ENCODE data around the gene HOPX.
"Not testable (repeated sequence)": the region's sequence is repeated elsewhere in the genome, so short reads cannot be mapped to it uniquely, and the experiment has no call there.

Gene HOPX

GRCh38 chr4:56671373-56671772, 9.7 kb downstream of the HOPX start:
- Histone ChIP-seq H3K9me3 (ENCODE audit: control insufficient read depth in 2 of 2, low read length in 2 of 2) (no peaks in the 10 kb centered on the region), H3K4me3 (ENCODE audit: low read length in 2 of 2) (no peak overlapping the region), H3K27ac (ENCODE audit: low read length) (no peak overlapping the region), H3K27me3 (ENCODE audit: control insufficient read depth in 1 of 2, insufficient read depth in 2 of 2, low read length in 2 of 2) (peaks cover 0 to 3% of the 10 kb centered on the region in 2 donors), H3K9ac (ENCODE audit: low read length in 2 of 2) (no peak overlapping the region), H3K4me1 (ENCODE audit: control insufficient read depth, insufficient read depth, low read length) (no peaks in the 10 kb centered on the region), H3K36me3 (ENCODE audit: control insufficient read depth in 2 of 2, insufficient read depth in 2 of 2, low read length in 2 of 2) (no peaks in the 10 kb centered on the region)

DNA sequence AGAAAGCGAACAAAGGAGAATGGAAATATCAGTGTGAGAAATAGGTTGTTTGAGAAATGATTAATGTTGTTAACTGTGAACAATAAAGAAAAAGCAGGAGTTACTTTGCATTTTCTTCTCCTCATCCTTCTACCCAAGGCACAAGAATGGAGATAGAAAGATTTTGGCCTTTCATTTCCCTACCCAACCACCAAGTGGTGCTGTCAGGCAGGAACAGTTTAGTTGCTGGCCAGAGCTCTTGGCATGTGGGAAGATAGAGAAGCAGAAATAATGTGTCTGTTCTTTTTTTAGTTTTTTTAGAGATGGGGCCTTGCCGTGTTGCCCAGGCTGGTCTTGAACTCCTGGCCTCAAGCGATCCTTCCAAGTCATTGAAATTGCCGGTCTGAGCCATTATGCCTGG, 12.8 kb downstream of the HOPX start:
- no peaks in the 10 kb centered on the region for H3K9me3 ChIP-seq (ENCODE audit: control insufficient read depth in 2 of 2, low read length in 2 of 2)
- no peak overlapping the region for H3K27ac ChIP-seq (ENCODE audit: low read length)
- H3K36me3 ChIP-seq (ENCODE audit: control insufficient read depth in 2 of 2, insufficient read depth in 2 of 2, low read length in 2 of 2), result no peaks in the 10 kb centered on the region
- no peaks in the 10 kb centered on the region for H3K4me1 ChIP-seq (ENCODE audit: control insufficient read depth, insufficient read depth, low read length)
- H3K27me3 ChIP-seq (ENCODE audit: control insufficient read depth in 1 of 2, insufficient read depth in 2 of 2, low read length in 2 of 2), result no peaks in the 10 kb centered on the region
- H3K9ac ChIP-seq (ENCODE audit: low read length in 2 of 2), result no peak overlapping the region
- H3K4me3 ChIP-seq (ENCODE audit: low read length in 2 of 2), result no peak overlapping the region

DNA sequence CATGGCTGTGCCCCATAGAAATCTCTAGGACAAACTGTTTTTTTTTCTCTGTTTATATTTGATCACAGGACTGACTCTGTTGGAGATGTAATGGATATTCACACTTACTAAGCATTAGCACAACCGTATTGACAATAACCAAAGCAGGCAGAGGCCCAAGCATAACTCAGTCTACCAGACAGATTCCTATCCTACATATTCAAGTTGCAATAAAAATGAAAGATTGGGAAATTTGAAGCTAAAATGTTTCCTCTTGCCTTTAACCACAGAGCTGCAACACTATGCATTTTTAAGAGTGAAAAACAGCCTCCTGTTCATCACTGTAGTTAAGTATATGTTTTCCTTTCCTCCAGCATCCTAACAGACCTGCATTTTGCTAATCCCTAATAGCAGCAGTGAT, 13.7 kb downstream of the HOPX start:
- H3K27me3 ChIP-seq (ENCODE audit: control insufficient read depth in 1 of 2, insufficient read depth in 2 of 2, low read length in 2 of 2); H3K9ac ChIP-seq (ENCODE audit: low read length in 2 of 2); H3K4me1 ChIP-seq (ENCODE audit: control insufficient read depth, insufficient read depth, low read length); H3K4me3 ChIP-seq (ENCODE audit: low read length in 2 of 2); H3K27ac ChIP-seq (ENCODE audit: low read length); H3K9me3 ChIP-seq (ENCODE audit: control insufficient read depth in 2 of 2, low read length in 2 of 2); H3K36me3 ChIP-seq (ENCODE audit: control insufficient read depth in 2 of 2, insufficient read depth in 2 of 2, low read length in 2 of 2): not testable (repeated sequence)

- Histone ChIP-seq H3K36me3 (ENCODE audit: control insufficient read depth in 2 of 2, insufficient read depth in 2 of 2, low read length in 2 of 2) (no peaks in the 10 kb centered on the region), H3K9me3 (ENCODE audit: control insufficient read depth in 2 of 2, low read length in 2 of 2) (no peaks in the 10 kb centered on the region), H3K4me1 (ENCODE audit: control insufficient read depth, insufficient read depth, low read length) (no peaks in the 10 kb centered on the region), H3K4me3 (ENCODE audit: low read length in 2 of 2) (no peak overlapping the region), H3K27ac (ENCODE audit: low read length) (no peak overlapping the region), H3K27me3 (ENCODE audit: control insufficient read depth in 1 of 2, insufficient read depth in 2 of 2, low read length in 2 of 2) (no peaks in the 10 kb centered on the region), H3K9ac (ENCODE audit: low read length in 2 of 2) (no peak overlapping the region)
Observed at GRCh38 chr4:56666279-56666678, 14.8 kb downstream of the HOPX start.

GRCh38 chr4:56665781-56666180, 15.3 kb downstream of the HOPX start:
- no peaks in the 10 kb centered on the region for H3K36me3 ChIP-seq (ENCODE audit: control insufficient read depth in 2 of 2, insufficient read depth in 2 of 2, low read length in 2 of 2)
- no peak overlapping the region for H3K27ac ChIP-seq (ENCODE audit: low read length)
- H3K9me3 ChIP-seq (ENCODE audit: control insufficient read depth in 2 of 2, low read length in 2 of 2), result no peaks in the 10 kb centered on the region
- no peaks in the 10 kb centered on the region for H3K27me3 ChIP-seq (ENCODE audit: control insufficient read depth in 1 of 2, insufficient read depth in 2 of 2, low read length in 2 of 2)
- no peaks in the 10 kb centered on the region for H3K4me1 ChIP-seq (ENCODE audit: control insufficient read depth, insufficient read depth, low read length)
- H3K4me3 ChIP-seq (ENCODE audit: low read length in 2 of 2), result no peak overlapping the region
- no peak overlapping the region for H3K9ac ChIP-seq (ENCODE audit: low read length in 2 of 2)

DNA sequence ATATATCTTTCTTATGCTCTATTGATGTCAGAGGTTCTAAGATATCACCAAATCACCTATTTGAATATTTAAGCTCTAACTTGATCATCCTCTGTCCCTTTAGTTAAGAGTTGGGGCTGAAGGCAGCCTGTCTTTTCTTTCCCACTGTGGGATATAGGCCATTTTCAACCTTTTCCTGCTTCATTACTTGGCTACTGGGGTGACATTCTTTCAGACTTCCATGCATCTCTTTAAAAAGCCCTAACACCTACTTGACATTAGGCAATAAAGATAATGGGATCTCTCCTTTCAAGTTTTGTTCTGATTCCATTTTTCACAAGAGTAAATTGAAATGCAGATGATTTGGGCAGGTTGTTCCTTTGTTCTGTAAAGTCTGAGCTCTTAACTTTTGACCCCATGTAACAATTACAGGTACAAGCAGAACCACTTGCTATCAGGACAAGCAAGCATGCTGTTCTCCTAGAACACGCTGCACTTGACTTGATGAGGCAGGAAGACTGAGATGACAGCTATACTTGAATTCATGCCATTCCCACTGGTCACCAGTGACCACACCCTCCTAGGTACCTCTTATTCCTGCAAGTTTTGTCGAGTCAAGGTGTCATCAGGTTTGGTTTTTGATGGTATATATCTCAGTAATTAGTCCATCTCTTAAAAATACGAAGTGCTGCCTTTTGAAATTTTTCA, 18.2 kb downstream of the HOPX start:
- H3K36me3 ChIP-seq (ENCODE audit: control insufficient read depth in 2 of 2, insufficient read depth in 2 of 2, low read length in 2 of 2), result no peaks in the 10 kb centered on the region
- no peak overlapping the region for H3K4me3 ChIP-seq (ENCODE audit: low read length in 2 of 2)
- no peak overlapping the region for H3K9ac ChIP-seq (ENCODE audit: low read length in 2 of 2)
- H3K27ac ChIP-seq (ENCODE audit: low read length), result no peak overlapping the region
- H3K4me1 ChIP-seq (ENCODE audit: control insufficient read depth, insufficient read depth, low read length), result no peaks in the 10 kb centered on the region
- no peaks in the 10 kb centered on the region for H3K9me3 ChIP-seq (ENCODE audit: control insufficient read depth in 2 of 2, low read length in 2 of 2)
- no peaks in the 10 kb centered on the region for H3K27me3 ChIP-seq (ENCODE audit: control insufficient read depth in 1 of 2, insufficient read depth in 2 of 2, low read length in 2 of 2)

DNA sequence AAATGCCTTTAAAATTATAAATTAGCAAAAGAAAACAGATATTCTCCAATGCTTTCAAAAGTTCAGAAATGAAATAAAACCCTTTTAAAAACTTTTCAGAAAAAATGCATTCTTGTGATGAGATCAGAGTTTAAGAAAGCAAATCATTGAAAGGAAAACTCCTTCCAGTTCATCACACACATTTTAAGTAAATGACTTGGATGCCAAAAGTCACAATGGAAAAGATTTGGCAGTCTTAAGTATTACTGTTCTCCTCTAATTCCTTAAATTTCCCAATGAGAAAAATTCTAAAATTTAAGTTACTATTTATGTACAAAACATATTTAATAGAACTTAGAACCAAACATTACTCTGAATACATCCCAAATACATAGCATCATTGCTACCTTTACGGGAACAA, 21.1 kb downstream of the HOPX start:
- no peak overlapping the region for H3K9ac ChIP-seq (ENCODE audit: low read length in 2 of 2)
- H3K27me3 ChIP-seq (ENCODE audit: control insufficient read depth in 1 of 2, insufficient read depth in 2 of 2, low read length in 2 of 2), result peaks cover 0 to 4% of the 10 kb centered on the region in 2 donors
- no peak overlapping the region for H3K4me3 ChIP-seq (ENCODE audit: low read length in 2 of 2)
- H3K36me3 ChIP-seq (ENCODE audit: control insufficient read depth in 2 of 2, insufficient read depth in 2 of 2, low read length in 2 of 2), result no peaks in the 10 kb centered on the region
- H3K9me3 ChIP-seq (ENCODE audit: control insufficient read depth in 2 of 2, low read length in 2 of 2), result no peaks in the 10 kb centered on the region
- peaks cover 9% of the 10 kb centered on the region for H3K4me1 ChIP-seq (ENCODE audit: control insufficient read depth, insufficient read depth, low read length)
- no peak overlapping the region for H3K27ac ChIP-seq (ENCODE audit: low read length)

DNA sequence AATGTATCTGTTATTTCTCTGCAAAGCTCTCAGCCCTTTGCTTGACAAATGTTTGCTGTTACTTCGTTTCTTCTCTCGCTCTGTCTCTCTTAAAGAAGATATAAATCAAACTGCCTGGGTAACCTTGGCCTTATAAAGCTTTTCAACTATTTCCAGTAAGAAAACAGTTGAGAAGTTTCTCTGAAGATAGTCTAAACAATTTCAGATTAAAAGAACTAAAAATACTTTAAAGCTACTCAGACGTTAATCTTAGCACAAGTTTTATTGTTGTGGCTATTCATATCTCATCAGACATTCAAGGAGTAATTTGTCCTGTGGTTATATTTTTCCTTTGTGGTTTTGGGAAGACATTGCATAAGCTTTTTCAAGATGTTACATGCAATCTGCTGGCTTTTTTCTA, 22.6 kb downstream of the HOPX start:
- no peak overlapping the region for H3K4me3 ChIP-seq (ENCODE audit: low read length in 2 of 2)
- H3K36me3 ChIP-seq (ENCODE audit: control insufficient read depth in 2 of 2, insufficient read depth in 2 of 2, low read length in 2 of 2), result no peaks in the 10 kb centered on the region
- no peak overlapping the region for H3K9ac ChIP-seq (ENCODE audit: low read length in 2 of 2)
- H3K27me3 ChIP-seq (ENCODE audit: control insufficient read depth in 1 of 2, insufficient read depth in 2 of 2, low read length in 2 of 2), result peaks cover 0 to 4% of the 10 kb centered on the region in 2 donors
- peaks cover 16% of the 10 kb centered on the region for H3K4me1 ChIP-seq (ENCODE audit: control insufficient read depth, insufficient read depth, low read length)
- no peaks in the 10 kb centered on the region for H3K9me3 ChIP-seq (ENCODE audit: control insufficient read depth in 2 of 2, low read length in 2 of 2)
- no peak overlapping the region for H3K27ac ChIP-seq (ENCODE audit: low read length)

DNA sequence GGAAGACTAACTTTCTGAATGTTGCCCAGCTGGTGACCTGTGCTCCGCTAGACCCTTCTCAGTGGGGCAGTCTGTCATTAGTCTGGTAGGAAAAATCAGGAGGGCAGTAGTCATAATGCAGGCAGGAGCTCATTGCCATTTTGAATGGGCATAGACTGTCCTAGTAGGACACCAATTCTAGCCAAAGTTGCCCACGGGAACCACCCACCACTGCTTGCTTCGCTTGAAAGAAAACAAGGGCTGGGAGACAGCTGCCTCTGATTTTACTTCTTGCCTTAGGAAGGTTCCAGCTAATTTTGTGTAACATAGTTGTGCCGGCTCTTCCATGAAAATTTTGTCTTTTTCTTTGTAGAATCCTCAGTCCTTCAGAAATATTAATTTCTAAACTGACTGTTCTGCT, 23.3 kb downstream of the HOPX start:
- no peak overlapping the region for H3K4me3 ChIP-seq (ENCODE audit: low read length in 2 of 2)
- H3K27ac ChIP-seq (ENCODE audit: low read length), result no peak overlapping the region
- no peak overlapping the region for H3K9ac ChIP-seq (ENCODE audit: low read length in 2 of 2)
- H3K36me3 ChIP-seq (ENCODE audit: control insufficient read depth in 2 of 2, insufficient read depth in 2 of 2, low read length in 2 of 2), result no peaks in the 10 kb centered on the region
- peaks cover 0 to 4% of the 10 kb centered on the region in 2 donors for H3K27me3 ChIP-seq (ENCODE audit: control insufficient read depth in 1 of 2, insufficient read depth in 2 of 2, low read length in 2 of 2)
- H3K9me3 ChIP-seq (ENCODE audit: control insufficient read depth in 2 of 2, low read length in 2 of 2), result no peaks in the 10 kb centered on the region
- peaks cover 18% of the 10 kb centered on the region for H3K4me1 ChIP-seq (ENCODE audit: control insufficient read depth, insufficient read depth, low read length)

- Histone ChIP-seq H3K36me3 (ENCODE audit: control insufficient read depth in 2 of 2, insufficient read depth in 2 of 2, low read length in 2 of 2) (no peaks in the 10 kb centered on the region), H3K9ac (ENCODE audit: low read length in 2 of 2) (no peak overlapping the region), H3K27ac (ENCODE audit: low read length) (no peak overlapping the region), H3K4me1 (ENCODE audit: control insufficient read depth, insufficient read depth, low read length) (peaks cover 18% of the 10 kb centered on the region), H3K27me3 (ENCODE audit: control insufficient read depth in 1 of 2, insufficient read depth in 2 of 2, low read length in 2 of 2) (peaks cover 0 to 4% of the 10 kb centered on the region in 2 donors), H3K9me3 (ENCODE audit: control insufficient read depth in 2 of 2, low read length in 2 of 2) (no peaks in the 10 kb centered on the region), H3K4me3 (ENCODE audit: low read length in 2 of 2) (no peak overlapping the region)
Observed at GRCh38 chr4:56657128-56657527, 24.0 kb downstream of the HOPX start.

DNA sequence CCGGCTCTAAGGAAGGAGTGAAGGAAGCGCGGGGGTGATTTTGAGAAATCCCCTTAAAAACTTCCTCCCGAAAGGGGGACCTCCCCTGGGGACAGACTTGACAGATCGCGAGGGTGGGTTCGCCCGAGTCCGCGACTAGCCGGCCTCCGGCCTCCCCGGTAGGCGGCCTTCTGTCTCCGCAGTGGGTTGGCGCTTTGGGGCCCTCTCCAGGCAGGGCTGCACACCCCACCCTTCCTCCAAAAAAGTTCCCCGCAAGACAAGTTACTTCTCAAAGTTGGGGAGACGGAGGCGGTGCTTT, 24.8 kb downstream of the HOPX start:
- Histone ChIP-seq H3K27me3 (ENCODE audit: control insufficient read depth in 1 of 2, insufficient read depth in 2 of 2, low read length in 2 of 2) (peaks cover 0 to 4% of the 10 kb centered on the region in 2 donors), H3K4me3 (ENCODE audit: low read length in 2 of 2) (peak overlapping the region; percentile 69 to 82), H3K9ac (ENCODE audit: low read length in 2 of 2) (peak overlapping the region; percentile 29 to 86), H3K27ac (ENCODE audit: low read length) (peak overlapping the region; percentile 69), H3K36me3 (ENCODE audit: control insufficient read depth in 2 of 2, insufficient read depth in 2 of 2, low read length in 2 of 2) (no peaks in the 10 kb centered on the region), H3K4me1 (ENCODE audit: control insufficient read depth, insufficient read depth, low read length) (peaks cover 18% of the 10 kb centered on the region), H3K9me3 (ENCODE audit: control insufficient read depth in 2 of 2, low read length in 2 of 2) (no peaks in the 10 kb centered on the region)
